ENCODE results near the gene TPST1.

TPST1 gene

GRCh38 chr7:66403564-66403963 is 198.4 kb downstream of the TPST1 start:
- Histone ChIP-seq H3K4me2 (ENCODE audit: insufficient read depth, low read length) (no peak overlapping the region), H3K9me3 (ENCODE audit: insufficient read depth, low read length, severe bottlenecking) (no peaks in the 10 kb centered on the region), H3K4me1 (ENCODE audit: insufficient read depth, low read length) (no peaks in the 10 kb centered on the region), H3K36me3 (ENCODE audit: insufficient read depth, low read length) (peaks cover 8% of the 10 kb centered on the region; the same call in 1 of the 2 replicates), H3K27me3 (ENCODE audit: insufficient read depth, low read length, poor library complexity) (no peaks in the 10 kb centered on the region), H3K27ac (ENCODE audit: low read length) (no peak overlapping the region), H3K4me3 (ENCODE audit: low read depth in 1 of 2, low read length in 2 of 2) (no peak overlapping the region), H4K20me1 (ENCODE audit: insufficient read depth, low read length) (no peaks in the 10 kb centered on the region), H3K9ac (ENCODE audit: low read depth, low read length) (no peak overlapping the region), H3K79me2 (ENCODE audit: insufficient read depth, low read length) (no peaks in the 10 kb centered on the region), H2AFZ (ENCODE audit: low read depth, low read length) (no peak overlapping the region)
- ATAC-seq (ENCODE audit: insufficient read depth, low read depth) (no peak), DNase-seq (no peak)
- TF ChIP-seq, protein P1, sequence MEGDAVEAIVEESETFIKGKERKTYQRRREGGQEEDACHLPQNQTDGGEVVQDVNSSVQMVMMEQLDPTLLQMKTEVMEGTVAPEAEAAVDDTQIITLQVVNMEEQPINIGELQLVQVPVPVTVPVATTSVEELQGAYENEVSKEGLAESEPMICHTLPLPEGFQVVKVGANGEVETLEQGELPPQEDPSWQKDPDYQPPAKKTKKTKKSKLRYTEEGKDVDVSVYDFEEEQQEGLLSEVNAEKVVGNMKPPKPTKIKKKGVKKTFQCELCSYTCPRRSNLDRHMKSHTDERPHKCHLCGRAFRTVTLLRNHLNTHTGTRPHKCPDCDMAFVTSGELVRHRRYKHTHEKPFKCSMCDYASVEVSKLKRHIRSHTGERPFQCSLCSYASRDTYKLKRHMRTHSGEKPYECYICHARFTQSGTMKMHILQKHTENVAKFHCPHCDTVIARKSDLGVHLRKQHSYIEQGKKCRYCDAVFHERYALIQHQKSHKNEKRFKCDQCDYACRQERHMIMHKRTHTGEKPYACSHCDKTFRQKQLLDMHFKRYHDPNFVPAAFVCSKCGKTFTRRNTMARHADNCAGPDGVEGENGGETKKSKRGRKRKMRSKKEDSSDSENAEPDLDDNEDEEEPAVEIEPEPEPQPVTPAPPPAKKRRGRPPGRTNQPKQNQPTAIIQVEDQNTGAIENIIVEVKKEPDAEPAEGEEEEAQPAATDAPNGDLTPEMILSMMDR (IDR thresholded peaks at IDR 0.05; ENCODE audit: borderline replicate concordance, extremely low read depth, low read length, poor library complexity, severe bottlenecking) = no peak
- no peak for TF ChIP-seq EZH2 (IDR thresholded peaks at IDR 0.05; ENCODE audit: borderline replicate concordance, low read depth, low read length, severe bottlenecking)

DNA sequence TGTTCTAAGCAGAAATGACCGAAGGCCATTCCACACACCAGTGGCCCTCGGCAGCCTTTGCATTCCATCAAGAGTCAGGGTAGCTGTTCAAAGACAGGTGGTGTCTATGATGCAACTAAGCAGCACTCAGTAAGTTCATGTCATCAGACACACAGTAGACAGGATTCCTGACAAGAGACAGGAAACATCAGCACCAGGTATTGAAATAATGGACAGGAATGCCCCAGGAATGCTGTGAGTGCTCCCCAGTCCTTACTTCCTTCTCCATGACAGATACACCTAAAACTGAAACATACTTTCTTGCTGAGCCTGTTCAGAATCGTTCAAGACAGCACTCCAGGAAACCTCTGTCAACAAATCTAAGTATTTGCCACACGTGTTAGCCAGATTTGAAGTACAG is 204.4 kb downstream of the TPST1 start:
- Histone ChIP-seq H3K4me3 (ENCODE audit: low read depth in 1 of 2, low read length in 2 of 2) (no peak overlapping the region), H3K4me1 (ENCODE audit: insufficient read depth, low read length) (no peaks in the 10 kb centered on the region), H2AFZ (ENCODE audit: low read depth, low read length) (no peak overlapping the region), H4K20me1 (ENCODE audit: insufficient read depth, low read length) (no peaks in the 10 kb centered on the region), H3K27me3 (ENCODE audit: insufficient read depth, low read length, poor library complexity) (no peaks in the 10 kb centered on the region), H3K9me3 (ENCODE audit: insufficient read depth, low read length, severe bottlenecking) (no peaks in the 10 kb centered on the region), H3K9ac (ENCODE audit: low read depth, low read length) (no peak overlapping the region), H3K27ac (ENCODE audit: low read length) (no peak overlapping the region), H3K4me2 (ENCODE audit: insufficient read depth, low read length) (no peak overlapping the region), H3K36me3 (ENCODE audit: insufficient read depth, low read length) (peaks cover 3% of the 10 kb centered on the region; the same call in 1 of the 2 replicates), H3K79me2 (ENCODE audit: insufficient read depth, low read length) (no peaks in the 10 kb centered on the region)
- TF ChIP-seq, protein P1 (IDR thresholded peaks at IDR 0.05; ENCODE audit: borderline replicate concordance, extremely low read depth, low read length, poor library complexity, severe bottlenecking) = no peak
- TF ChIP-seq EZH2 (IDR thresholded peaks at IDR 0.05; ENCODE audit: borderline replicate concordance, low read depth, low read length, severe bottlenecking) = no peak
- DNase-seq = no peak
- no peak for ATAC-seq (ENCODE audit: insufficient read depth, low read depth)
